SK-N-SH treated with all-trans-retinoic acid at 6 μM for 48 hours (cell line): ENCODE measurements around the gene ENTPD1.

ENCODE experiments used
- ATAC-seq: fragments of 200-7000 bp; cut with Tn5 transposase; 3 replicates; pipeline ENCODE4 v1.9.1; 2020; ENCODE audit warnings: mild to moderate bottlenecking, moderate library complexity
- ARNTL ChIP-seq: fragments of 450-650 bp; formaldehyde crosslinking; IDR thresholded peaks from 2 replicates; pipeline ENCODE4 v1.5.0; 2020; ENCODE audit warnings: low read depth, mild to moderate bottlenecking, moderate library complexity, borderline replicate concordance
- BACH2 ChIP-seq: fragments of 250-450 bp; sonication (Bioruptor Pico); IDR thresholded peaks from 2 replicates; pipeline ENCODE4 v1.9.0; 2021; ENCODE audit warnings: mild to moderate bottlenecking, borderline replicate concordance
- CREB5 ChIP-seq: fragments of 250-450 bp; sonication (Bioruptor Pico); IDR thresholded peaks from 2 replicates; pipeline ENCODE4 v1.5.1; 2020; ENCODE audit warnings: low read depth, mild to moderate bottlenecking, moderate library complexity
- CSDC2 ChIP-seq: fragments of 250-450 bp; sonication (Bioruptor Pico); IDR thresholded peaks from 2 replicates; pipeline ENCODE4 v1.5.0; 2020; ENCODE audit warnings: mild to moderate bottlenecking, moderate library complexity
- ESRRG ChIP-seq: fragments of 250-450 bp; sonication (Bioruptor Pico); IDR thresholded peaks from 2 replicates; pipeline ENCODE4 v1.6.1; 2021; ENCODE audit warnings: mild to moderate bottlenecking
- GLIS3 ChIP-seq: fragments of 250-450 bp; sonication (Bioruptor Pico); IDR thresholded peaks from 2 replicates; pipeline ENCODE4 v1.5.0; 2020; ENCODE audit warnings: mild to moderate bottlenecking, moderate library complexity
- ISL1 ChIP-seq: fragments of 250-450 bp; sonication (Bioruptor Pico); IDR thresholded peaks from 2 replicates; pipeline ENCODE4 v2.1.2; 2022; ENCODE audit warnings: mild to moderate bottlenecking, moderate library complexity
- OSR1 ChIP-seq: fragments of 250-450 bp; sonication (Bioruptor Pico); IDR thresholded peaks from 2 replicates; pipeline ENCODE4 v1.8.0; 2022; ENCODE audit warnings: moderate library complexity, mild to moderate bottlenecking, inconsistent platforms
- PATZ1 ChIP-seq: fragments of 250-450 bp; sonication (Bioruptor Pico); IDR thresholded peaks from 2 replicates; pipeline ENCODE4 v1.8.0; 2020; ENCODE audit warnings: mild to moderate bottlenecking, moderate library complexity, borderline replicate concordance
- POU6F1 ChIP-seq: fragments of 250-450 bp; sonication (Bioruptor Pico); IDR thresholded peaks from 2 replicates; pipeline ENCODE4 v1.8.0; 2021; ENCODE audit warnings: low read depth, mild to moderate bottlenecking, moderate library complexity, borderline replicate concordance
- PPARA ChIP-seq: fragments of 250-450 bp; sonication (Bioruptor Pico); IDR thresholded peaks from 2 replicates; pipeline ENCODE4 v1.5.0; 2020; ENCODE audit warnings: mild to moderate bottlenecking, borderline replicate concordance
- RARB ChIP-seq: fragments of 250-450 bp; sonication (Bioruptor Pico); IDR thresholded peaks from 2 replicates; pipeline ENCODE4 v1.8.0; 2021; ENCODE audit warnings: mild to moderate bottlenecking, moderate library complexity
- SNAI2 ChIP-seq: fragments of 250-450 bp; sonication (Bioruptor Pico); IDR thresholded peaks from 2 replicates; pipeline ENCODE4 v1.5.0; 2020; ENCODE audit warnings: mild to moderate bottlenecking, moderate library complexity
- TCF4 ChIP-seq: fragments of 250-450 bp; sonication (Bioruptor Pico); IDR thresholded peaks from 2 replicates; pipeline ENCODE4 v1.8.0; 2021; ENCODE audit warnings: mild to moderate bottlenecking, moderate library complexity, borderline replicate concordance
- TOX ChIP-seq: fragments of 250-450 bp; sonication (Bioruptor Pico); IDR thresholded peaks from 2 replicates; pipeline ENCODE4 v1.8.0; 2021; ENCODE audit warnings: mild to moderate bottlenecking, moderate library complexity, borderline replicate concordance
- TSHZ2 ChIP-seq: fragments of 250-450 bp; sonication (Bioruptor Pico); IDR thresholded peaks from 2 replicates; pipeline ENCODE4 v1.5.0; 2020; ENCODE audit warnings: mild to moderate bottlenecking, moderate library complexity
- ZC3H10 ChIP-seq: fragments of 250-450 bp; sonication (Bioruptor Pico); IDR thresholded peaks from 2 replicates; pipeline ENCODE4 v1.5.1; 2021; ENCODE audit warnings: mild to moderate bottlenecking, moderate library complexity
- ZFP3 ChIP-seq: fragments of 250-450 bp; sonication (Bioruptor Pico); IDR thresholded peaks from 2 replicates; pipeline ENCODE4 v1.5.0; 2020; ENCODE audit warnings: mild to moderate bottlenecking, moderate library complexity
- ZNF70 ChIP-seq: fragments of 450-650 bp; formaldehyde crosslinking; IDR thresholded peaks from 2 replicates; pipeline ENCODE4 v1.5.0; 2020; ENCODE audit warnings: mild to moderate bottlenecking, moderate library complexity
- ZNF8 ChIP-seq: fragments of 450-650 bp; formaldehyde crosslinking; IDR thresholded peaks from 2 replicates; pipeline ENCODE4 v1.5.0; 2020; ENCODE audit warnings: mild to moderate bottlenecking, moderate library complexity

Gene ENTPD1

GRCh38 chr10:95835911-95836310 lies 79.9 kb downstream of the ENTPD1 start:
- ATAC-seq: no peak
- TF ChIP-seq BACH2 (CRISPR knock-in tag): no peak
- no peak for TF ChIP-seq PATZ1 (CRISPR knock-in tag)
- no peak for TF ChIP-seq CSDC2 (CRISPR knock-in tag)
- TF ChIP-seq SNAI2 (CRISPR knock-in tag): no peak
- TF ChIP-seq TSHZ2: no peak
- TF ChIP-seq CREB5 (CRISPR knock-in tag): no peak
- TF ChIP-seq ZNF8 (CRISPR knock-in tag): no peak
- TF ChIP-seq ZFP3 (CRISPR knock-in tag): no peak
- no peak for TF ChIP-seq OSR1 (CRISPR knock-in tag)
- no peak for TF ChIP-seq PPARA (CRISPR knock-in tag)
- no peak for TF ChIP-seq ISL1 (CRISPR knock-in tag)
- no peak for TF ChIP-seq TCF4 (CRISPR knock-in tag)
- no peak for TF ChIP-seq GLIS3 (CRISPR knock-in tag)
- TF ChIP-seq ARNTL (CRISPR knock-in tag): no peak
- TF ChIP-seq TOX (CRISPR knock-in tag): no peak
- no peak for TF ChIP-seq ESRRG
- no peak for TF ChIP-seq ZNF70 (CRISPR knock-in tag)
- no peak for TF ChIP-seq ZC3H10 (CRISPR knock-in tag)
- TF ChIP-seq POU6F1 (CRISPR knock-in tag): no peak

GRCh38 chr10:95836610-95837355 lies 80.8 kb downstream of the ENTPD1 start:
- TF ChIP-seq ZC3H10 (CRISPR knock-in tag) (no peak), ZNF8 (CRISPR knock-in tag) (no peak), TCF4 (CRISPR knock-in tag) (no peak), ESRRG (no peak)
- no peak for ATAC-seq

GRCh38 chr10:95837356-95837776 lies 81.4 kb downstream of the ENTPD1 start:
- TF ChIP-seq TSHZ2 (no peak), ZNF70 (CRISPR knock-in tag) (no peak), CREB5 (CRISPR knock-in tag) (no peak), CSDC2 (CRISPR knock-in tag) (no peak), RARB (CRISPR knock-in tag) (no peak), GLIS3 (CRISPR knock-in tag) (no peak), ISL1 (CRISPR knock-in tag) (no peak)
- no peak for ATAC-seq
